SW480 (cell line): ENCODE results near the gene CCDC57.

Experiments
- DNase-seq: peaks from one replicate; pipeline ENCODE4 v3.0.0-alpha.2; 2016; ENCODE audit warnings: low spot score

The CCDC57 gene

GRCh38 chr17:82235056-82235774 lies 22.6 kb upstream of the CCDC57 start:
- DNase-seq = no peak

GRCh38 chr17:82234211-82235055 lies 21.8 kb upstream of the CCDC57 start:
- DNase-seq = no peak

- DNase-seq = no peak
These were observed 20.5 kb upstream of the CCDC57 start for GRCh38 chr17:82232876-82233785.

- no peak for DNase-seq
These were observed 19.7 kb upstream of the CCDC57 start for GRCh38 chr17:82232322-82232820.

- DNase-seq = no peak
These were observed 19.1 kb upstream of the CCDC57 start for GRCh38 chr17:82231562-82232321.

- DNase-seq = no peak
These were observed 18.6 kb upstream of the CCDC57 start for GRCh38 chr17:82231312-82231561.

- DNase-seq = no peak
These were observed 18.1 kb upstream of the CCDC57 start for GRCh38 chr17:82230609-82231311.

- DNase-seq = no peak
These were observed 17.3 kb upstream of the CCDC57 start for GRCh38 chr17:82229698-82230608.

GRCh38 chr17:82228842-82229697 lies 16.4 kb upstream of the CCDC57 start, which contains the start of gene SLC16A3:
Gene SLC16A3, plus strand, starts transcription at chr17:82229042. Its CDS starts 6,967 bp downstream, at chr17:82236009.
- DNase-seq = peak; percentile 73

GRCh38 chr17:82228278-82228841 lies 15.7 kb upstream of the CCDC57 start:
- DNase-seq = peak; percentile 86

GRCh38 chr17:82227629-82228277 lies 15.1 kb upstream of the CCDC57 start:
- no peak for DNase-seq

GRCh38 chr17:82226809-82227628 lies 14.4 kb upstream of the CCDC57 start:
- no peak for DNase-seq

- no peak for DNase-seq
These were observed 13.6 kb upstream of the CCDC57 start for GRCh38 chr17:82226146-82226808.

GRCh38 chr17:82225368-82226029 lies 12.9 kb upstream of the CCDC57 start:
- DNase-seq = no peak

GRCh38 chr17:82224666-82225065 lies 12.0 kb upstream of the CCDC57 start:
- no peak for DNase-seq

- DNase-seq = no peak
These were observed 10.9 kb upstream of the CCDC57 start for GRCh38 chr17:82223517-82223916.
